Stimulated activated naive CD8-positive, alpha-beta T cell treated with anti-CD3 and anti-CD28 coated beads, Interleukin-15, Interleukin-2, amounts not matched to agents 100 U/mL and 50 U/mL, for 24 hours (primary cell): ENCODE data around the gene GPR152.

Source experiments
- ATAC-seq: fragments of 150-1000 bp; cut with Tn5 transposase; one replicate; pipeline ENCODE4 v1.10.0; 2021
- DNase-seq: peaks from one replicate; pipeline ENCODE4 v3.0.0; 2021

Gene GPR152, protein sequence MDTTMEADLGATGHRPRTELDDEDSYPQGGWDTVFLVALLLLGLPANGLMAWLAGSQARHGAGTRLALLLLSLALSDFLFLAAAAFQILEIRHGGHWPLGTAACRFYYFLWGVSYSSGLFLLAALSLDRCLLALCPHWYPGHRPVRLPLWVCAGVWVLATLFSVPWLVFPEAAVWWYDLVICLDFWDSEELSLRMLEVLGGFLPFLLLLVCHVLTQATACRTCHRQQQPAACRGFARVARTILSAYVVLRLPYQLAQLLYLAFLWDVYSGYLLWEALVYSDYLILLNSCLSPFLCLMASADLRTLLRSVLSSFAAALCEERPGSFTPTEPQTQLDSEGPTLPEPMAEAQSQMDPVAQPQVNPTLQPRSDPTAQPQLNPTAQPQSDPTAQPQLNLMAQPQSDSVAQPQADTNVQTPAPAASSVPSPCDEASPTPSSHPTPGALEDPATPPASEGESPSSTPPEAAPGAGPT

DNA sequence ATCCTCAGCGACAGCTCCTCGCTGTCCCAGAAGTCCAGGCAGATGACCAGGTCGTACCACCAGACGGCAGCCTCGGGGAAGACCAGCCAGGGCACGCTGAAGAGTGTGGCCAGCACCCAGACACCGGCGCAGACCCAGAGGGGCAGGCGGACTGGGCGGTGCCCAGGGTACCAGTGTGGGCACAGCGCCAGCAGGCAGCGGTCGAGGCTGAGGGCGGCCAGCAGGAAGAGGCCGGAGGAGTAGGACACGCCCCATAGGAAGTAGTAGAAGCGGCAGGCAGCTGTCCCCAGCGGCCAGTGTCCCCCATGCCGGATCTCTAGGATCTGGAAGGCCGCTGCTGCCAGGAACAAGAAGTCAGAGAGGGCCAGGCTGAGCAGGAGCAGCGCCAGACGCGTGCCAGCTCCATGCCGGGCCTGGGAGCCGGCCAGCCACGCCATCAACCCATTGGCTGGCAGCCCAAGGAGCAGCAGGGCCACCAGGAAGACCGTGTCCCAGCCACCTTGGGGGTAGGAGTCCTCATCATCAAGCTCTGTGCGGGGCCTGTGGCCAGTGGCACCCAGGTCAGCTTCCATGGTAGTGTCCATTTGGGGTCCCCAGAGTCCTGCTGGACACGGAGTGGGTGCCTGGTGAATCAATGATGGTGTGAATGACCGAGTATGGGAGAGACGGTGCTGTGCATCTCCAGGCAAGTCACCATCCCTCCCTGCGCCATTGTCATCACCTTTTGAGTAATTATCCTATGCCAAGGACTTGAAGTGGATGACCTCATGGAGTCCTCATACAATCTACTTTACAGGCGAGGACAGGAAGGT is at the start of gene GPR152:
GPR152 (minus strand) TSS at position 589 of the 812 bp plus-strand sequence; CDS start at position 584, 5 bp downstream.
- DNase-seq = no peak
- ATAC-seq = no peak

DNA sequence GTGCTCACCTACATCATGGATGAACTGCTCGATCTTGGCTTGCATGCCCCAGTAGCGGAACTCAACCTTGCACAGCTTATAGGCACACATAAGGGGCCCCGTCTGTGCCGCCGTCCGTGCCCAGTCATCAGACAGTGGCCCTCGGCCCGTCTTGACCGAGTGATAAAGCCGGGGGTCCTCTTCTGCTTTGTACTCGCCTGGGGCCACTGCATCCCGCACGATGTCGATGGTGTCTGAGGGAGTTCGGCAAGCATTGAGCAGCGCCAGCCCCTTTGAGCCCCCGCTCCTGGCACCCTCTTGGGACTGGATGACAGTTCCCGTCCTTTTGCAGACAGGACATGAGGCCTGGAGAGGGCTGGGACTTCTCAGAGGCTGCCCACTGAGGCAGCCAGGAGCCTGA is 49.3 kb upstream of the GPR152 start:
- DNase-seq (no peak), ATAC-seq (no peak)

DNA sequence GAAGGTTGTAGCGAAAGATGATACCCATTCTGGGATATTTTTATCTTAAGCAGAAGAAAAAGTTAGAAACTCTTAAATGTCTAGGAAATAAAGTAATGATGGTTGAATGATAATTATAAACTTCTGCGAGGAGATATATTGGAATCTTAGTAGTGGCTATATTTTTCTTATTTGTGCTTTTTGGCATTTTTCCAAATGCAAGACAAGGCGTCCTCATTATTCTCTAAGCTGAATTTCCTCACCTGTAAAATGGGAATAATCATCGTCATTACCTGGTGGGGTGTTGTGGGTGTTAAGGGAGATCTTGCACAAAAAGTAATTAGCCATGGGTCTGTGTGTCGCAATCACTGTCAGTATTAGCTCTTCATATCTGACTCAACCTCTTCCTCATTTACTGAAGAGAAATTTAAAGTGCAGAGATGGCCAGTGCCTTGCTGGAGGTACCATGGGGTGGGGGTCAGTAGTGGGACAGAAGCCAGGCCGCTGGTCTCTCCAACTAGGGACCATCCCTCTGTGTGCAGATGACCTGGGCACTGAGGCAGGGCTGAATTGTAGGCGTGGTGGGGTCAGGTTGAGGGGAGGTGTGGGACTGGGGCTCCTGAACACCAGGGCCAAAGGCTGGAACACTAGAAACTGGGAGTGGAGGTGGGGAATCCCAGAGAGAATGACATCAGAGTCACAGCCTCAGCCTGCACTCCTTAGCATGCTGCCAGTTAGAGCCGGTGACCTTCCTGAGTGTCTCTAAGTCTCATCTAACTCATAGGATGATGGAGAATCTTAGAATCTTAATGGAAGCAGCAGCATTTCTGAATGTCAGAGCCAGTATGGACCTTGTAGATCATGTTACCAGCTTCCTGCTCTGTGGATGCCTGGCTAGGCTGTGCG is 48.5 kb upstream of the GPR152 start:
- ATAC-seq (no peak), DNase-seq (no peak)

DNA sequence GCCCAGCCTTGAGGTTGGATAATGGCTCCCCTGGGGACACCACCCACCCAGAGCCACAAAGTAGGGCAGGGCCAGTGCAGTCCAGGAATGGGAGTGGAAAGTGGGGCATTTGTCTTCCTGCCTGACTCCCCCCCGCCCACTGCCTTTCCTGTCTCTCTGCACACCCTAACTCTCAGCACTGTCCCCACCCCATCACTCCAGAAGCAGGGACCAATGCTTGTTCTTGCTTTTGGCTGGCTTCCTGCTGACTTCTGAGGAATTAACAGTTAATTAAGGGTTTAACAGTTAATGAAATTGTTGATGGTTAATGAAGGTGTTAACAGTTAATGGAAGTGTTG is 47.9 kb upstream of the GPR152 start:
- no peak for ATAC-seq
- DNase-seq = no peak

DNA sequence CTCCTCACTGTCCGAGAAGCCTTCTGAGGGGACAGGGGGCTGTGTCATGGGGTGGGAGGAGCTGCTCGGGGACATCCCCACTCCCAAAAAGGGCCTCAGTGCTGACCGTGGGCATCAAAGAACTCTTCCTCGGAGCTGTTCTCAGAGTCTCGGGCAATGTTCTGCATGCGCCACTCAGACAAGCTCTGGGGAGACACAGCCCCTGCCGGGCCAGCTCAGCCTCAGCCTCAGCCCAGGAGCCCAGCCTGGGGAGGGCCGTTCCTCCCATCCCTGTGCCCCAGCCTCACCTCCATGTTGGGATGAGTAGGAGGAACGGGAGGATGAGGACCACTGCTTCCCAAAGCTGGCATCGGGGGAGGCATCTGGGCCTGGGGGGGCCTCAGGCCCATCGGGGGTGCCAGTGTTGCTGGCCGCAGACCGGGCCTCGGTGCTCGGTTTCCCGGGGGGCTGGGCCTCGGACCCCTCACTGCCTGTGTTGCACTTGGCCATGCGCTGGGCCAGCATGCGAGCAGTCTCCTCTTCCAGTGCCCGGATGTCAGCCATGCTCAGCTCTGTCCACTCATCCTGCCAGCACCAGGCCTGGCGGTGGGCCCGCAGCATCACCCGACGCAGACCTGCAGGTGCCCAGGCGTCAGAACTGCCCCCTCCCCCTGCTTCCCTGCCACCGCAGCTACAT is 47.4 kb upstream of the GPR152 start:
- DNase-seq = no peak
- ATAC-seq = no peak

DNA sequence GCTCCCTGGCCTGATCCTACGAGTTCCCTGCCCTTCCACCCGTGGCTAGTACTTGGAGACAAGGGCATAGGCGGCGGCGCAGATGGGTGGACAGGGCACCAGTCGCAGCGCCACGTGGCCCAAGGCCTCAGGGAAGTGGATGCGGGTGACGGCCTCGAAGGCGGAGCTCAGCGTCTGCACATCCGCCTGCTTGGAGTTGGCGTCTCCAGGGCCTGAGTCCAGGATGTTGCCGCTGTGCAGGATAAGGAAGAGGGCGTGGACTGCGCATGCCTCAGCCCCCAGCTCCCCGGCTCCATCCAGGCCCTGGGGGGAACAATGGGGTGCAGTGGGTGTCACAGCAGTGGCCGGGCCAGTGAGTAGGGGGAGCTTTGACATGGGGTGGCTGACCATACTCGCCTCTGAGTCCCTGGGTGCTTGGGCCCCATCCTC is 46.0 kb upstream of the GPR152 start:
- no peak for DNase-seq
- ATAC-seq = no peak

DNA sequence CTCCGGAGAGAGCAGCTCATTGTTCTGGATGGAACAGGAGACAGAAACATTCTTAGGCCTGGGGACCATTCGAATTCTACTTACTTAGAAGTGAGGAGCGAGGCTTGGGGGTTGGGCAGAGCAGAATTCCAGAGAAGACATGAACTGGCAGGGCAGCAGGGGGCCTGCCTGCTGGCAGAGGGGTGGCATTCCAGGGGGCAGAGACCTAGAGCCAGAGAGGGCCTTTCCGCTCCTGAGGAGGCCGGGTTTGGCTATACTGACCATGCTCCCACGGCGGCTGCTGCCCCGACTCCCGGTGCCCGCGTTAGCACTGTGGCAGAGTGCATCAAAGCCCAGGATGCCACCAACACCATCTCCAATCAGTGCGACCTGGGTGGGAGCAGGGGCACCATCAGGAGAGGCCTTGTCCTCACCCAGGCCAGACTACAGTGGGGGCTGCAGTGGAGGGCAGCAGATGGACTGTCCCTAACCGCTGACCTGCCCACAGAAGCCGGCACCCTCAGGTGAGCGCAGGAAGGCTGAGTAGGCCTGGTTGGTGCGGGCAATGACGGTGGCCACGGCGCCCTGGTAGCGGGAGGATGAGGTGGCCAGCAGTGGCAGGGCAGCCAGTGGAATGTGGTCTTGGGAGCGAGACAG is 45.2 kb upstream of the GPR152 start:
- no peak for ATAC-seq
- DNase-seq = no peak

DNA sequence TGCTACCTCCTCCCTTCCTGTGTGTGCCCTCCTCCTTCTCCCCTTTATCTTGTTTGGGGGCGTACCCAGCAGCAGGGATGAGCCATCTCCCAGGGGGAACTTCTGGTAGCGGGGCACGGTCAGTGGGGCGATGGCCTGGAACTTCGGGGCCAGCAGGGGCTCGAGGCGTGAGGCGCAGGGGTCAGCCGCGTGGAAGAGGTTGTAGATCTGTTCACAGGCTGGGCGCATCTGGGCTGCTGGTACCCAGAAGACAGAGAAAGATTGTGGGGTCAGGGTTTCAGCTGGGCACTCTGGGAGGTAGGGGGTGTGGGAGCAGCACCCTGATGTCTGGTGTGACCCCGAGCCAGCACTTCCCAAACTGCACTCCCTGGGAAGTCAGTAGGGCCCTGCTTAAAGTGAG is 43.6 kb upstream of the GPR152 start:
- ATAC-seq = no peak
- no peak for DNase-seq

DNA sequence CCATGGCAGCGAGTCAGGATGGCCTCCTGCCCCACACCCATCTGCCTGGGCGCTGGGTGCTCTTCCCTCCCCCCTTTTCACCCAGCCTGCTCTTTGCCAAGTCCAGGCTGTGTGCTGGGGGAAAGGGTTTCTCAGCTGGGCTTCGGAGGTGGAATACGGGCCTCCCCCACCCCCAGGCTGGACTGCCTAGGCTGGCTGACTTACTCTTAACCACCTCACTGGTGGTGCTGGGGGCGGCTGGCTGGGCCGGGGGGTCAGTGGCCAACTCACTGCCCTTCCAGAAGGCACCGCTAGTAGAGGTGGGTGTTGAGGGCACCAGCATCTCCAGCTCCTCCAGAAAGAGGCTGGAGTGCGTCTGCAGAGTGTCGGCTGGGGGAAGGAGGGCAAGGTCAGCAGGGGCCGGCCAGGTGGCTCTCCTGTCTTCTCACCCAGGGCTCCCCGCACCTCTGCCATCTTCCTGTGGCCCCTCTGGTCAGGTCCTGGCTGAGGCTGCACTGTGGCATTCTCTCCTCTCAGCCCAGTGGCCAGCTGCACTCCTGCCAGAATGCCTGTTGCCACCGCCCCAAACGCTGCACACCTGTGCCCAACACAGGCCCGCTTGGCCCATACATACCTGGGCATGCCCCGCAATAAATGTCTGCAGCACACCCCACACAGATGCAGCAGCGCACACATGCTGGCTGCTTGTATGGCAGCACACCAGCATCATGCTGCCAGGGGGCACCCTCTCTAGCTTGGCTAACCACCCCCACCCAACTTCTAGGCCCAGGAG is 42.9 kb upstream of the GPR152 start:
- ATAC-seq = no peak
- no peak for DNase-seq

DNA sequence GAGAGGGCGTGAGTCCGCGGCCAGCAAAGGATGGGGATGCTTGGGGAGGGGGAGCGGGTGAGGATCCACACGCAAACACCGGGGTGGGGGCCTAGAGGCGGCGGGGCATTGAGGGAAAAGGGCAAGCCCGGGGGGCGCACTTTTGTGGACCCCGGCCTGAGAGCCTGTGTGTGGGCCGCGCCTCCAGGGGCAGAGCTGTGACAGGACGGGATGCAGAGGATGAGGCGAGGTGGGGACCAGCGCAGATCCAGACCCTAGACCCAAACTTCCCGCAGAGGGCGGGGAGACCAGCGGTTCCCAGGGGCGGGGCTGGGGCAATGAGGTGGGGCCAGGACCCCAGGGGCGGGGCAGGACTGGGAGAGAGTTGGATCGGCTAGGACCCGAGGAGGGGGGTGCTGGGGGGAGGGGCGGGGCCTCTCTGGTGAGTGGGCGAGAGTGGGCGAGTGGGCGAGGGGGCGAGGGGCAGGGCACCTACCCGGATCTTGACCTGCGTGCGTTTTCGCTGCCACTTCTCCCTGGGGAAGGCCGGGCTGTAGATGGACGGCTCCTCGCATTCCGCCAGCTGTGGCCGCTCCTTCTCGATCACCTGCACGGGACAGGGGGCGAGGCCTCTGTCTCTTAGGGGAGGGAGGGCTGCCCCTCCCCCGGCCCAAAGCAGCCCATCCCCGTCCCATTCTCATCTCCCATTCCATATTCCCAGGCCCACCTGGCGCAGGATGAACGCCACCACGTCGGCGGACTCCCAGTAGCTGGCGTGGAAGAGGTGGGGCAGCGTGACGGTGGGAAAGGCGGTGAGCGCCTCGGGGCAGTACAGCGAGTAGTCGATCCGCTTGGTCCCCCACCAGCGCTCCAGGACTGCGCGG is 42.1 kb upstream of the GPR152 start:
- ATAC-seq (no peak), DNase-seq (no peak)

DNA sequence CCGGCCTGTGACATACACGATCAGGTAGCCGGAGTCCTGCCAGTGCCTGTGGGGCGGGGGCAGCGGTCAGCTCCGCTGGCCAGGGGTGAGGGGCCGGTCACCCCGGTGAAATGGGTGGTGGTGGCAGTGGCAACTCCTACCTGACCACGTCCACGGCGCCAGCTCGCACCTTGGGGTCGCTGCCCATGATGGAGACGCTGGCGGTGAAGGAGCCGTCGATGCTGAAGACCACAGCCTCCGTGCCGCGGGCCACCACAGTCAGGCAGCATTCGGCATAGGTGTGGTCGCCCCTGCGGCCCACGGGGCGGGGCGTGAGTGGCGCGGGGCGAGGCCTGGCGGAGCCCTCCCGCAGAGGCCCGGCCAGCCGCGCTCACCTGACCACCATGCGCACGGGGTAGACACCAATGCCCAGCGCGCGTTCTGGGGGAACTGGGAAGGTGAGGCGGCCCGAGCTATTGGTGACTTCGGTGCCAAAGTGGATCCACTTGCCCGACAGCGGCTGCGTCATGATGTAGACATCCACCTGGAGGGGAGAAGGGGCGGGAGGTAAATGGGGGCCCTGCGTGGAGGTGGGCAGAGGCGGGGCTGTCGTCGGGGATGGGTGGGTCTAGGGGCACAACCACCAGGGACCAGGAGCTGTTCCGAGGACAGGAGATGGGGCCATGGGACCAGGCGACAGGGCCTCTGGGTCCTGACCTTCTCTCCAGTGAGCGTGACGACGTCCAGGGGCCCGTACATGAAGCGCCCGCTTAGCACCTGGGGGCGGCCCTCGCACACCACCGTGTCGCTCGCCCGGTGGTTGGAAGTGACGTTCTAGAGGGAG is 41.2 kb upstream of the GPR152 start:
- DNase-seq (no peak), ATAC-seq (no peak)

DNA sequence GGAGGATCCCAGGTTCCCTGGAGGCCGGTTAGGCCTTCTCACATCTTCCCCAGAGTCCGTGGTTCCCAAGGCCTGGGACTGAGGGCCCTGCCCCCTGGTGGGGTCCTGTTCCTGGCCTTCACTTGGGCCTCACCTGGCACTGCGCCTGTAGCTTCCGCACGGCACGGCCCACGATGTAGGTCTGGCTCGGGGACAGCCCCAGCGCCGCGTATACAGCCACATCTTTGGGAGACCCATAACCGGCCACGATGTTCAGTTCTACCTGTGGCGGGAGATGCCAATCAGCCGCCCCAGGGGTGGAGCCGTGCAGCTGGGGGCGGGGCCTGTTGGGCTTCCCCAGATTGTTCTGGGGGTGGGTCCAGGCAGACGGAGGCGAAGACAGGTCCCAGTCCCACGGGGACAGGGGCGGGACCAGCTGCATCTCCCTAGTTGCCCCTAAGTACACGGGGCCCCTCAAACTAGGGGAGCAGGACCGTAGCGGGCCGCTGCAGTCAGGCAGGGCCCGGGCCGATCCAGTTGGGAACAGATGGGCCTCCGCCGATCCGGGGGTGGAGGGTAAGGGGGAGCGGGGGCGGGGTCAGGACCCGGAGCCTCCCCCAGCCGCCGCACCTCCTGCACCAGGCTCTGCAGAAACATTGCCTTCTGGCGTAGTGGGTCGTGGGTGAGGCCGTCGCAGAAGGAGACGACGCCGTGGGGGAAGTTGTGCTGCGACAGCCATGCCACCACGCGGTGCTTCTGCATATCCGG is 40.4 kb upstream of the GPR152 start:
- ATAC-seq = no peak
- peak; percentile 52 for DNase-seq

DNA sequence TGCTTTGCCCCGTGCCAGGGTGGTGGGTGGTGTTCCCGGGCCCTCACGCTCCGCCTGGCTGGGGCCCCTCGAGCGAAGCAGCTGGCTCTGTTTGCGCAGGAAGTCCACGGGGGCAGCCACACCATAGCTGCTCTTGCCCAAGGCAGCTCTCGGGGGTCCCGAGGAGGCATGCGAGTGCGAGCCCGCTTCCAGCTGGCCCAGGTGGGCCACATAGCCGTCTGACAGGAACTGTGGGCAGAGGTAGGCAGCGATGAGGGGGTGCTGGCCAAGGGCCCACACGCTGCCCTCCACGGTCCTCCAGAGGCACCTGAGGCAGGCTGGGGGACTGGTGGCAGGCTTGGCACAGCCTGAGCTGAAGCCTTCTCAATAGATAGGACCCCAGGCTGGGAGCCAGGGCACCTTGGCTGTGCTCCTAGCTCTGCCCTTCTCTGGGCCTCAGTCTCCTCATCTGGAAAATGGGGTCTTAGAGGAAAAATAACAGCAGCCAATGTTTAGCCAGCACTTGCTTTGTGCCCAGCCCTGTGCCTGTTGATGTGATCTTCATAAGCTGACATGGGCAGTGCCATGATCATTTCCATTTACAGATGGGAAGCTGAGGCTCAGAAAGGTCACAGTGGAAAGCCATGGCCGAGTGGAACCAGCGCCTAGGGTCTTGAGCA is 39.7 kb upstream of the GPR152 start:
- ATAC-seq (no peak), DNase-seq (no peak)

DNA sequence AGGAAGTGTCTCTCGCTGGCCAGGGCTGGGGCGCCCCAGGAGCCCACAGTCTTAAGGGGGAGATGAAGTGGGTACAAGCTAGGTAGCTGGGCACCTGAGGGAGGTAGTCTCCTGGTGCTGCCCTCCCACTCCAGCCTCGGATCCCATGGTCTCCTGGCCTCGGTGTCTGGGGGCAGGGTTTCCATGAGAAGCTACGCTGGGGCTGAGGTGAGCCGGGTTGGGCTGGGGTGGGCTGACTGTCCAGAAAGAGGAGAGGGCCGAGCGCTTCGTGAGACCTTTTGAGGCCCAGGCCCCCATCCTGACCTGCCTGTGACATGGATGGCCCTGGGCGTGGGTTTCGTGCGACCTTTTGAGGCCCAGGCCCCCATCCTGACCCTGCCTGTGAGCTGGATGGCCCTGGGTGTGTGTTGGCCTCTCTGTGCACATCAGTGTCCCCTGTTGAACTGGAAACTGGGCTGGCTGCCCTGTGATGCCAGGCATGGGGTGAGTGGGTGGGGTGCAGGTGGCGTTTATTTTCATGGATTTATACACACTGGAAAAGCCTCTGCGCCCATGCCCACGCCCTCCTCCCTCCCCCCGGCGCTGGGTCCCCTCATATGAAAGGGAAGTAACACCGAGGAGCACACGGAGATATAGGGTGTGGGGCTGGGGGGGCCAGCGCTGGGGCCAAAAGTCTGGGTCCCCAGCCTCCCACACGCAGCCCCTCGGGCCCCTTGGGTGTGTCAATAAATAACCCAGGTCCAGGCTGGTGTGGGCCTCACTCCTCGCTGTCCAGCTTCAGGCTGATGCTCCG is 38.9 kb upstream of the GPR152 start:
- no peak for ATAC-seq
- no peak for DNase-seq

DNA sequence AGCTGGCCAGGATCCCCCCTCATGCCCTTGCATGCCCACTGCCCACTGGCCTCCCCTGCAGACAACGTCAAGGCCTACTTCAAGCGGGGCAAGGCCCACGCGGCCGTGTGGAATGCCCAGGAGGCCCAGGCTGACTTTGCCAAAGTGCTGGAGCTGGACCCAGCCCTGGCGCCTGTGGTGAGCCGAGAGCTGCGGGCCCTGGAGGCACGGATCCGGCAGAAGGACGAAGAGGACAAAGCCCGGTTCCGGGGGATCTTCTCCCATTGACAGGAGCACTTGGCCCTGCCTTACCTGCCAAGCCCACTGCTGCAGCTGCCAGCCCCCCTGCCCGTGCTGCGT is 38.2 kb upstream of the GPR152 start:
- no peak for ATAC-seq

DNA sequence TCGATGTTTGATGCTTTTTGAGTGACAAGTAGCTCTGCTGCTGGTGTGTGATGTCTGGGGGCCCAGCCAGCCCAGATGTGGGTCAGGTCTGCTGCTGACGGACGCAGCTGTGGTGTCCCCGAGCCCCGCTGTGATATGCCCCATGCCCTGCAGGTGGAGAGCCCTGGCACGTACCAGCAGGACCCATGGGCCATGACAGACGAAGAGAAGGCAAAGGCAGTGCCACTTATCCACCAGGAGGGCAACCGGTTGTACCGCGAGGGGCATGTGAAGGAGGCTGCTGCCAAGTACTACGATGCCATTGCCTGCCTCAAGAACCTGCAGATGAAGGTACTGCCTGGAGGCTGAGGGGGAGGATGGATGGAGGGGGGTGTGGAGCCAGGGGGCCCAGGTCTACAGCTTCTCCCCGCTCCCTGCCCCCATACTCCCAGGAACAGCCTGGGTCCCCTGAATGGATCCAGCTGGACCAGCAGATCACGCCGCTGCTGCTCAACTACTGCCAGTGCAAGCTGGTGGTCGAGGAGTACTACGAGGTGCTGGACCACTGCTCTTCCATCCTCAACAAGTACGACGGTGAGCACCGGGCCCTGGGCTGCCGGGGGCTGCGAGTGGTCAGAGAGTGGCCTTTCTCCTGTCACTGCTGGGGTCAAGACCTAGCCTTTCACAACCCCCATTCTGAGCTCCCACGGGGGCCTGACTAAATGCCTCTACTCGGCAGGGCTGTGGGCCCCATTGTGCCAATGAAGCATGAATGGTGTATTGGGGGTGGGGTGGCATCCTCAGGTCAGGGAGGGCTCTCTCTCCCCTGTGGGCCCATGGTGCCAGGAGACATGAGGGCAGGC is 37.6 kb upstream of the GPR152 start:
- DNase-seq (no peak), ATAC-seq (no peak)

More for the DNA sequence above, 38.2 kb upstream of the GPR152 start:
- no peak for DNase-seq
